ENCODE data around the gene ABCF1.

The ABCF1 gene

DNA sequence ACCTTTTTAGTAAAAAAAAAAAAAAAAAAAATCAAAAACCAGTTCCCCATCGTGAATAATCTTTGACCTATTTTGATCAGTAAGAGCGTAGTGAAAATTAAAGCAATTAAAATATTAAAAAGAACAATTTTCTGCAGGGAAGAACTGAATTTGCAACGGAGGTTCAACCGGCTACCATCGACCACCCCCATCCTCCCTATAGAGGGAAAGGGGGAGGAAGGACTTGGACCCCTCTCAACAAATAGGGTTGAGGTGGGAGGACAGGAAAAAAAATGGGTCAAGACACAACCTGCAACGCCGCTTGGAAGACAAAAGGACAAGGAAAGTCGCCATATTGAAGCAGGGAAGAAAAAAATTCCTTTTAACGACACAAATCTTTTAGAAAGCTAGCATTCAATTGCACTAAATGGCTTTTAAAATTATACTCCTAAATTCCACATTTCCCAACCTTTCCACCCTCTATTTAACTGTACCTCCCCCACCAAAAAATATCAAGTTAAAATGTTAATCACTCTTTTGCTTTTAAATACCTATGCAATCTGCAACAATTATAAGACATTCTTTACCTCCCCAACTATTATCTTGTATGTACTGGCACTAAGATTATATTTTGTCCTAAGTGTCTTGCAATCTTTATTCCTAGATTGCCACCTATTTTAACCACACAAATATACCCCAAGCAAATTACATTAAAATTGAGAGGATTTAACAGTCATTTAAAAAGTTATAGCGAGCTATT, 44.1 kb downstream of the ABCF1 start:
- CTCF ChIA-PET: interaction anchor here (0.6 to 0.7 kb wide), 4 partner anchors 18 to 162 kb away, joined by 3 to 5 read pairs (median 4); no protein-coding TSS in a partner anchor
- TF ChIP-seq SUZ12 (IDR thresholded peaks at IDR 0.05) (no peak), BHLHE40 (IDR thresholded peaks at IDR 0.05; ENCODE audit: borderline replicate concordance) (no peak), NFRKB (IDR thresholded peaks at IDR 0.05) (peak; percentile 42), L3MBTL2 (conservative IDR thresholded peaks at IDR 0.05) (no peak), FOXA1 (IDR thresholded peaks at IDR 0.05) (no peak), ARNT (IDR thresholded peaks at IDR 0.05) (no peak), TARDBP (IDR thresholded peaks at IDR 0.05) (no peak), FOXM1 (IDR thresholded peaks at IDR 0.05; ENCODE audit: borderline replicate concordance) (no peak), ZNF384 (IDR thresholded peaks at IDR 0.05) (peak; percentile 53; the same call in 1 of the 2 replicates), FOXK2 (IDR thresholded peaks at IDR 0.05) (0 out of 2 replicates have a peak, but pooled peaks have one; percentile 39), ELF4 (IDR thresholded peaks at IDR 0.05) (peak; percentile 32; the same call in 1 of the 2 replicates), LEF1 (IDR thresholded peaks at IDR 0.05; ENCODE audit: borderline replicate concordance) (no peak)
- DNase-seq (ENCODE audit: extremely low spot score): no peak
- POLR2A ChIA-PET: interaction anchor here (0.6 to 4.8 kb wide), 44 partner anchors 9 to 885 kb away, joined by 3 to 90 read pairs (median 4); partner anchors contain the start of genes ABCF1, ATAT1, DHX16 and GNL1

DNA sequence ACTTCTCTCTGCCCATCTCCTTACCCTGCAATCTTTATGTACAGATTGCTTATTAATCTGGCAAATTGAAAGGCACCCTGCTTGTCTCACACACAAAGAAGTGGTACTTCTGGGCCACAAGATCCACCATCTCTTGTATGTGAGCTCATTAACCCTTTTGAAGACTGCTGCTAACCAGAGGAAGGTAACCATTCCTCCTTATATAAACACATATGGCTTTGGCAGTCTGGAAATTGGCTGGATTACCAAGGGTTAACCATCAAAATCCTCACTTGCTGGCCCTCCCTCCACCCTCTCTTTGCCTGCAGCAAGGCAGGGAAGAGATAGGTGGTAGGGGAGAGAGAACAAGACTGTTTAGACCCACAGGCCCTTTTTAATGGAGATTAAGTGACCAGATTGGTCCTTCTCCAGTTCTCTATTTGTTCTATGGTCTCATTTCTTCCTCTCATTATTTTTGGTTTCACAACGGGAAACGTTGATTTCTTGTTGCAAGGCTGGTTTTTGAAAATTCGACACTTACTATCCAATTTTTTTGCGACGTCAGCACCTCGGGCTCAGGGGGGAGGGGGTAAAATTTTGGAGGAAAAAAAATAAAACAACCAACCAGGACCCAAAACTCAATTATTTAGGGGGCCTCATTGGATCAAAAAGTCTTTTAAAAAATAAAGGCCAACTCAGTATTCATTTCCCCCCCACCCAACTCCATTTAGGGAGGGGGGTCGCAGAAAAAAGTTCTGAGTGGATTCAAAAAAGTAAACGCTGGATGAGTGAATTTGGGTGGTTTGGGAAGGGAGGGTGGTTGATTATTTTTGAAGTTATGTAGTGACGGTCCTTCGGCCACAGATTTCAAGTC, 44.9 kb downstream of the ABCF1 start:
- ChIA-PET CTCF (interaction anchor here (0.7 kb wide), 1 partner anchor 163 kb away, joined by 3 read pairs; no protein-coding TSS in a partner anchor), POLR2A (interaction anchor here (0.6 to 4.8 kb wide), 34 partner anchors 8 to 885 kb away, joined by 3 to 90 read pairs (median 4); partner anchors contain the start of genes ABCF1, ATAT1, DHX16 and GNL1)
- TF ChIP-seq HDGF (IDR thresholded peaks at IDR 0.05; ENCODE audit: borderline replicate concordance) (no peak), FOXK2 (IDR thresholded peaks at IDR 0.05) (0 out of 2 replicates have a peak, but pooled peaks have one; percentile 3), ZNF384 (IDR thresholded peaks at IDR 0.05) (no peak), ELF4 (IDR thresholded peaks at IDR 0.05) (no peak), L3MBTL2 (conservative IDR thresholded peaks at IDR 0.05) (no peak), NFRKB (IDR thresholded peaks at IDR 0.05) (0 out of 2 replicates have a peak, but pooled peaks have one; percentile 29), FOXM1 (IDR thresholded peaks at IDR 0.05; ENCODE audit: borderline replicate concordance) (no peak), BHLHE40 (IDR thresholded peaks at IDR 0.05; ENCODE audit: borderline replicate concordance) (no peak)
- no peak for DNase-seq (ENCODE audit: extremely low spot score)

DNA sequence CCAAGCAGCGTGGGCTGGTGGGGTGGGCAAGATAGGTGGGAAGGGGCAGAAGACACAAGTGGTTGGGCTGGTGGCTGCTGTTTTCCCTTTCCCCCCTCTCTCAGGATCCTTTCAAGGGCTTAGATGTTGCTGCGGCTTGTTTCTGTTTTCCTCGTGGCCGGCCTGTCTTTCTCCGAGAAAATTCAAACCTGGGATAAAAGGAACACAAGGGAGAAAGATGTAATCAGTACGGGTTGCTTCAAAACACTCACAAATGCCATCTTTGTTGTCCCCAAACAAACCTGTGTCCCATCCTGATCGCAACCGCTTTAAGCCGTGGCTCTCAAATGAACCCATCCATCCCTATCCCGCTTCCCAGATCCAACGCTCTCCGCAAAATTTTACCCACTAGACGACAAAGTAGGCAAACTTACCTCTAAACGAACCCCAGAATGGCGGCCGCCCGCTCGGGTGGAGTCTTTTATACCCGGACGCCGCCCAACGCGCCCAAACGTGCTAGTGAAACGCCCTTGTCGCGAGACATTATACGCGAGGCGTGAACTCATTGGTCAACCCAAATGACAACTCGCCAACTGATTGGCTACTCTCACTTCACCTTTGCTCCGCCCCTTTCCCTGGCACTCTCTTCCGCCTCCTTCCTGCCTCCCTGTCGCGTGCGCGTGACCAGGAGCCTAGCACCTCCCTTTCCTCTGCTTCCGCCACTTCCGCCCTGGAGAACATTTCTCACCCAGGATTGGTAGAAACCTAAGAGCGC, 45.7 kb downstream of the ABCF1 start, which contains the start of gene PPP1R10:
Gene PPP1R10 (minus strand): TSS at position 433 of the 754 bp plus-strand sequence. CDS start 7,299 bp downstream, outside the sequence.
- POLR2A ChIA-PET: interaction anchor here (0.5 to 2.0 kb wide), 12 partner anchors 9 to 102 kb away, joined by 3 to 10 read pairs (median 4); partner anchors contain the start of genes ABCF1, ATAT1, DHX16 and MDC1
- TF ChIP-seq FOXA1 (IDR thresholded peaks at IDR 0.05) (no peak), NFRKB (IDR thresholded peaks at IDR 0.05) (peak; percentile 92), BHLHE40 (IDR thresholded peaks at IDR 0.05; ENCODE audit: borderline replicate concordance) (peak; percentile 27; the same call in 1 of the 2 replicates), FOXK2 (IDR thresholded peaks at IDR 0.05) (no peak), FOXM1 (IDR thresholded peaks at IDR 0.05; ENCODE audit: borderline replicate concordance) (peak; percentile 98), SP1 (IDR thresholded peaks at IDR 0.05) (0 out of 2 replicates have a peak, but pooled peaks have one; percentile 37), SUZ12 (IDR thresholded peaks at IDR 0.05) (no peak), TARDBP (IDR thresholded peaks at IDR 0.05) (no peak), L3MBTL2 (conservative IDR thresholded peaks at IDR 0.05) (no peak; the same call in 1 of the 2 replicates), HDGF (IDR thresholded peaks at IDR 0.05; ENCODE audit: borderline replicate concordance) (no peak), ZNF384 (IDR thresholded peaks at IDR 0.05) (no peak), LEF1 (IDR thresholded peaks at IDR 0.05; ENCODE audit: borderline replicate concordance) (no peak), ARNT (IDR thresholded peaks at IDR 0.05) (no peak), CTBP1 (IDR thresholded peaks at IDR 0.05; ENCODE audit: borderline replicate concordance) (no peak; the same call in 1 of the 2 replicates), ELF4 (IDR thresholded peaks at IDR 0.05) (peak; percentile 91)
- TF ChIP-seq, protein P1, sequence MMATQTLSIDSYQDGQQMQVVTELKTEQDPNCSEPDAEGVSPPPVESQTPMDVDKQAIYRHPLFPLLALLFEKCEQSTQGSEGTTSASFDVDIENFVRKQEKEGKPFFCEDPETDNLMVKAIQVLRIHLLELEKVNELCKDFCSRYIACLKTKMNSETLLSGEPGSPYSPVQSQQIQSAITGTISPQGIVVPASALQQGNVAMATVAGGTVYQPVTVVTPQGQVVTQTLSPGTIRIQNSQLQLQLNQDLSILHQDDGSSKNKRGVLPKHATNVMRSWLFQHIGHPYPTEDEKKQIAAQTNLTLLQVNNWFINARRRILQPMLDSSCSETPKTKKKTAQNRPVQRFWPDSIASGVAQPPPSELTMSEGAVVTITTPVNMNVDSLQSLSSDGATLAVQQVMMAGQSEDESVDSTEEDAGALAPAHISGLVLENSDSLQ (IDR thresholded peaks at IDR 0.05): peak; percentile 65
- DNase-seq (ENCODE audit: extremely low spot score): peak; percentile 94
- CTCF ChIA-PET: interaction anchor here (0.7 kb wide), 1 partner anchor 62 kb away, joined by 5 read pairs; no protein-coding TSS in a partner anchor

DNA sequence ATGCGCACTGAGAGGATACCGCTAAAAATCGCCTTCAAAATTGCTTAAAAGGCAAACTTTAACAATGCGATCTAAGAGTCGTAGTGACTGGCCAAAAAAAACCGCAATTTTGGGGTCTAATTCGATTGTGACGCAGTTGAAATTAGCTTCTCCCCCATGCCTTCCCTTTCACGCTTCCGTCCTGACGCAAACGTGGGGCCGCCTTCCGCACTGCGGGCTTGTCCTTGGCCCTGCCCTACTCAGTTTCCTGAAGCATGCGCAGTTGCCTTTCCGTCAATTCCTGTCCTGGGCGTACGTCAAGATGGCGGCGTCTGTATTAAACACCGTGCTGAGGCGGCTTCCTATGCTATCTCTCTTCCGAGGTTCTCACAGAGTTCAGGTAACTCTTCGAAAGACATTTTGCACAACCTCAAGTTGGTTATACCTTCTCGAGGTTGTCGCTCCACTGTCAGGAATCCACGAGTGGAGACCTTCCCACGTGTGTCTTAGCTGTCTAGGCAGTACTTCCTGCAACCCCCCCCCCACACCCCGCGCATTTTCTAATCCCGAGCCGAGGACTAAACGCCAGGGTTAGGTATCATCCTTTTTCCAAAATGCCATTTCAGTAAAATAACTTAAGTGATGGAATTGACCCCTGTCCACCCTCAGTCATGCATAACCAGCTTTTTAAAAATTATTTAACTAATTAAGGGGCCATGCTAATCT, 46.5 kb downstream of the ABCF1 start, which contains the start of gene MRPS18B:
Gene MRPS18B (plus strand): TSS at position 276 of the 705 bp plus-strand sequence. CDS start 26 bp downstream, at position 302.
- DNase-seq (ENCODE audit: extremely low spot score): peak; percentile 87
- CTCF ChIA-PET: interaction anchor here (0.7 kb wide), 2 partner anchors 52 to 61 kb away, joined by 5 read pairs; no protein-coding TSS in a partner anchor
- POLR2A ChIA-PET: interaction anchor here (0.5 to 2.0 kb wide), 18 partner anchors 8 to 126 kb away, joined by 3 to 10 read pairs (median 3); partner anchors contain the start of genes ABCF1, ATAT1, C6orf136 and DHX16
- TF ChIP-seq ELF4 (IDR thresholded peaks at IDR 0.05) (peak; percentile 51; the same call in 1 of the 2 replicates), L3MBTL2 (conservative IDR thresholded peaks at IDR 0.05) (peak; percentile 66), NFRKB (IDR thresholded peaks at IDR 0.05) (0 out of 2 replicates have a peak, but pooled peaks have one; percentile 14), FOXA1 (IDR thresholded peaks at IDR 0.05) (no peak)
- TF ChIP-seq, protein P1 (IDR thresholded peaks at IDR 0.05): peak; percentile 23; the same call in 1 of the 2 replicates
